Uterus (tissue), 4 donors: ENCODE results near the gene ACAD8. TPM values are rescaled to one million over a fixed set of nuclear protein-coding genes. Genes with fewer than 3 reads are reported as not detected.

Experiments used
- DNase-seq, 2 donors: peaks; one replicate each; pipeline ENCODE4 v3.0.0-alpha.2; 2019 to 2020
- H3K27ac ChIP-seq, 2 donors: fragments of 200-600 bp; sonication (generic); 1 replicate in 1 of 2; 2 replicates in 1 of 2; pipeline ENCODE4 v1.5.1; 2016 to 2018
- H3K27me3 ChIP-seq, 2 donors: fragments of 200-600 bp; sonication (generic); one replicate each; pipeline ENCODE4 v1.5.1; 2018 to 2019; ENCODE audit warnings: control low read depth in 1 of 2
- H3K36me3 ChIP-seq, 2 donors: fragments of 200-600 bp; sonication (generic); one replicate each; pipeline ENCODE4 v1.5.1; 2019; ENCODE audit warnings: control low read depth in 1 of 2
- H3K4me1 ChIP-seq, 2 donors: fragments of 200-600 bp; sonication (generic); one replicate each; pipeline ENCODE4 v1.5.1; 2018 to 2019; ENCODE audit warnings: control low read depth in 1 of 2
- H3K4me3 ChIP-seq, 2 donors: fragments of 200-600 bp; sonication (generic); 1 replicate in 1 of 2; 2 replicates in 1 of 2; pipeline ENCODE4 v1.5.1; 2018 to 2019; ENCODE audit warnings: mild to moderate bottlenecking in 1 of 2
- H3K9me3 ChIP-seq, 2 donors: fragments of 200-600 bp; sonication (generic); one replicate each; pipeline ENCODE4 v1.5.1; 2019; ENCODE audit warnings: control low read depth in 1 of 2
- CTCF ChIP-seq, 4 experiments: fragments of 200-600 bp in 2 of 4; fragments of 450-650 bp in 2 of 4; sonication (generic) in 2 of 4; IDR thresholded peaks; one replicate each; pipeline ENCODE4 v1.5.1; 2016 to 2019; ENCODE audit warnings: antibody characterized with exemption in 4 of 4, mild to moderate bottlenecking in 2 of 4, moderate library complexity in 1 of 4
- POLR2A ChIP-seq, 2 donors: fragments of 450-650 bp; IDR thresholded peaks; one replicate each; pipeline ENCODE4 v1.6.1; 2016; ENCODE audit warnings: antibody characterized with exemption in 2 of 2, mild to moderate bottlenecking in 1 of 2, moderate library complexity in 1 of 2
- intact Hi-C: fragments of 100-400 bp; cut with DNase I; formaldehyde crosslinking; loops from one replicate; pipeline ENCODE4 v1.15.1; 2023; ENCODE audit warnings: low total_unique reads
- total RNA-seq, 4 donors: library from RNA; depleted of rRNA in 3 of 4; stranded (reverse); fragments of >200 nt in 3 of 4; gene quantifications; one replicate each; pipeline versions ENCODE4 v1.1.0 to v1.2.4, GENCODE V29; 2014 to 2023
- donor health status: DM: yes; HTN: yes; CAD: no.

The ACAD8 gene
- total RNA-seq, 4 donors from 2014 or later = 16.5 to 26.5 (median 21.5) TPM

- no peak for DNase-seq
- Histone ChIP-seq H3K27ac (no peak overlapping the region), H3K4me3 (no peak overlapping the region), H3K27me3 (no peaks in the 10 kb centered on the region), H3K36me3 (no peaks in the 10 kb centered on the region), H3K4me1 (no peaks in the 10 kb centered on the region), H3K9me3 (no peaks in the 10 kb centered on the region)
- TF ChIP-seq POLR2A (IDR thresholded peaks at IDR 0.05) = no peak
- TF ChIP-seq CTCF (IDR thresholded peaks at IDR 0.05) = no peak
- intact Hi-C loops = no loop called here
Observed at GRCh38 chr11:134233729-134234179, 19.6 kb upstream of the ACAD8 start.

GRCh38 chr11:134235399-134235798 is 18.0 kb upstream of the ACAD8 start:
- H3K9me3 ChIP-seq = no peaks in the 10 kb centered on the region
- no peaks in the 10 kb centered on the region for H3K36me3 ChIP-seq
- intact Hi-C loops = no loop called here

GRCh38 chr11:134236834-134237556 is 16.4 kb upstream of the ACAD8 start:
- H3K9me3 ChIP-seq = no peaks in the 10 kb centered on the region
- H3K27me3 ChIP-seq = no peaks in the 10 kb centered on the region
- intact Hi-C loops = no loop called here
- no peaks in the 10 kb centered on the region for H3K4me1 ChIP-seq
- no peak overlapping the region for H3K27ac ChIP-seq
- no peak for TF ChIP-seq POLR2A (IDR thresholded peaks at IDR 0.05)
- TF ChIP-seq CTCF (IDR thresholded peaks at IDR 0.05) = no peak
- no peak for DNase-seq
- H3K36me3 ChIP-seq = no peaks in the 10 kb centered on the region
- H3K4me3 ChIP-seq = no peak overlapping the region

More at GRCh38 chr11:134235399-134235798, 18.0 kb upstream of the ACAD8 start:
- DNase-seq = no peak
- Histone ChIP-seq H3K4me1 (no peaks in the 10 kb centered on the region), H3K4me3 (no peak overlapping the region), H3K27ac (no peak overlapping the region), H3K27me3 (no peaks in the 10 kb centered on the region)
- TF ChIP-seq POLR2A (IDR thresholded peaks at IDR 0.05) = no peak
- TF ChIP-seq CTCF (IDR thresholded peaks at IDR 0.05) = no peak

- DNase-seq = no peak
- Histone ChIP-seq H3K27me3 (no peaks in the 10 kb centered on the region), H3K4me1 (no peaks in the 10 kb centered on the region), H3K27ac (no peak overlapping the region), H3K9me3 (no peaks in the 10 kb centered on the region), H3K36me3 (no peaks in the 10 kb centered on the region), H3K4me3 (no peak overlapping the region)
- TF ChIP-seq CTCF (IDR thresholded peaks at IDR 0.05) (no peak), POLR2A (IDR thresholded peaks at IDR 0.05) (no peak)
- intact Hi-C loops = no loop called here
Observed at GRCh38 chr11:134237557-134237922, 15.8 kb upstream of the ACAD8 start.

GRCh38 chr11:134238956-134239355 is 14.4 kb upstream of the ACAD8 start:
- Histone ChIP-seq H3K36me3 (no peaks in the 10 kb centered on the region), H3K9me3 (no peaks in the 10 kb centered on the region)
- intact Hi-C loops = no loop called here

More at GRCh38 chr11:134238956-134239355, 14.4 kb upstream of the ACAD8 start:
- no peak overlapping the region for H3K4me3 ChIP-seq
- no peak overlapping the region for H3K27ac ChIP-seq
- DNase-seq = no peak
- TF ChIP-seq CTCF (IDR thresholded peaks at IDR 0.05) (no peak), POLR2A (IDR thresholded peaks at IDR 0.05) (no peak)
- no peaks in the 10 kb centered on the region for H3K27me3 ChIP-seq
- no peaks in the 10 kb centered on the region for H3K4me1 ChIP-seq
